Fibroblast of gingiva (primary cell): Measurements from ENCODE around the gene SLC26A5.

ENCODE experiments used
- DNase-seq: peaks from one replicate; pipeline ENCODE4 v3.0.0-alpha.2; 2011; ENCODE audit warnings: low read depth

SLC26A5 gene

GRCh38 chr7:103346396-103346795 lies 99.6 kb downstream of the SLC26A5 start:
- no peak for DNase-seq

GRCh38 chr7:103344453-103345149 lies 101.4 kb downstream of the SLC26A5 start, which contains the start of gene DNAJC2:
DNAJC2 (minus strand) TSS chr7:103344767; CDS start chr7:103344622, 145 bp downstream.
- DNase-seq, result peak; percentile 93

- peak; percentile 20 for DNase-seq
Measured at GRCh38 chr7:103343758-103344452, 102.1 kb downstream of the SLC26A5 start.

GRCh38 chr7:103343332-103343731 lies 102.7 kb downstream of the SLC26A5 start:
- no peak for DNase-seq

GRCh38 chr7:103341466-103341865 lies 104.5 kb downstream of the SLC26A5 start:
- DNase-seq, result no peak

- no peak for DNase-seq
Measured at GRCh38 chr7:103338864-103339263, 107.1 kb downstream of the SLC26A5 start.

- DNase-seq, result no peak
Measured at GRCh38 chr7:103336761-103337160, 109.2 kb downstream of the SLC26A5 start.

GRCh38 chr7:103325744-103326143 lies 120.3 kb downstream of the SLC26A5 start:
- no peak for DNase-seq
